ENCODE measurements around the gene ADAT1.
"Not testable (repeated sequence)": the region's sequence is repeated elsewhere in the genome, so short reads cannot be mapped to it uniquely, and the experiment has no call there.

The ADAT1 gene

GRCh38 chr16:75614066-75614897, 8.8 kb downstream of the ADAT1 start:
- DNase-seq (ENCODE audit: low read depth), result no peak
- no peak overlapping the region for H3K4me3 ChIP-seq (ENCODE audit: low read depth, low read length)
- TF ChIP-seq, protein P1, sequence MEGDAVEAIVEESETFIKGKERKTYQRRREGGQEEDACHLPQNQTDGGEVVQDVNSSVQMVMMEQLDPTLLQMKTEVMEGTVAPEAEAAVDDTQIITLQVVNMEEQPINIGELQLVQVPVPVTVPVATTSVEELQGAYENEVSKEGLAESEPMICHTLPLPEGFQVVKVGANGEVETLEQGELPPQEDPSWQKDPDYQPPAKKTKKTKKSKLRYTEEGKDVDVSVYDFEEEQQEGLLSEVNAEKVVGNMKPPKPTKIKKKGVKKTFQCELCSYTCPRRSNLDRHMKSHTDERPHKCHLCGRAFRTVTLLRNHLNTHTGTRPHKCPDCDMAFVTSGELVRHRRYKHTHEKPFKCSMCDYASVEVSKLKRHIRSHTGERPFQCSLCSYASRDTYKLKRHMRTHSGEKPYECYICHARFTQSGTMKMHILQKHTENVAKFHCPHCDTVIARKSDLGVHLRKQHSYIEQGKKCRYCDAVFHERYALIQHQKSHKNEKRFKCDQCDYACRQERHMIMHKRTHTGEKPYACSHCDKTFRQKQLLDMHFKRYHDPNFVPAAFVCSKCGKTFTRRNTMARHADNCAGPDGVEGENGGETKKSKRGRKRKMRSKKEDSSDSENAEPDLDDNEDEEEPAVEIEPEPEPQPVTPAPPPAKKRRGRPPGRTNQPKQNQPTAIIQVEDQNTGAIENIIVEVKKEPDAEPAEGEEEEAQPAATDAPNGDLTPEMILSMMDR (IDR thresholded peaks at IDR 0.05; ENCODE audit: insufficient read depth, low read depth, low read length, missing control alignments), result no peak

DNA sequence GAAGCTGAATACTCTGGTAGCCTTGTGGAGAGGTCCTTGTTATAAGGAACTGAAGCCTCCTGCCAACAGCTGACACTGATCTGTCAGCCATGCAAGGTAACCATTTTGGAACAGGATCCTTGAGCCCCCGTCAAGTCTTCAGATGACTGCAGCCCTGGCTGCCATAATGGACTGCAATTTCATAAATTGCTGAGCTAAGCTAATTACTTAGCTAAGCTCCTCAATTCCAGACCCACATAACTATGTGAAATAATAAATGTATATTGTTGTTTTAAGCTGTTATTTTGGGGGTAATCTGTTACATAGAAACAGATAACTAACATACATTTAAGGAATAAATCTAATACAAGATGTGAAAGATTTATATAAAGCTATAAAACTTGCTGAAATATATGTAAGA, 16.6 kb downstream of the ADAT1 start:
- TF ChIP-seq, protein P1 (IDR thresholded peaks at IDR 0.05; ENCODE audit: insufficient read depth, low read depth, low read length, missing control alignments), result no peak
- H3K4me3 ChIP-seq (ENCODE audit: low read depth, low read length), result no peak overlapping the region
- no peak for DNase-seq (ENCODE audit: low read depth)

GRCh38 chr16:75603241-75603640, 19.8 kb downstream of the ADAT1 start:
- TF ChIP-seq, protein P1 (IDR thresholded peaks at IDR 0.05; ENCODE audit: insufficient read depth, low read depth, low read length, missing control alignments), result no peak
- DNase-seq (ENCODE audit: low read depth), result no peak
- H3K4me3 ChIP-seq (ENCODE audit: low read depth, low read length), result no peak overlapping the region

DNA sequence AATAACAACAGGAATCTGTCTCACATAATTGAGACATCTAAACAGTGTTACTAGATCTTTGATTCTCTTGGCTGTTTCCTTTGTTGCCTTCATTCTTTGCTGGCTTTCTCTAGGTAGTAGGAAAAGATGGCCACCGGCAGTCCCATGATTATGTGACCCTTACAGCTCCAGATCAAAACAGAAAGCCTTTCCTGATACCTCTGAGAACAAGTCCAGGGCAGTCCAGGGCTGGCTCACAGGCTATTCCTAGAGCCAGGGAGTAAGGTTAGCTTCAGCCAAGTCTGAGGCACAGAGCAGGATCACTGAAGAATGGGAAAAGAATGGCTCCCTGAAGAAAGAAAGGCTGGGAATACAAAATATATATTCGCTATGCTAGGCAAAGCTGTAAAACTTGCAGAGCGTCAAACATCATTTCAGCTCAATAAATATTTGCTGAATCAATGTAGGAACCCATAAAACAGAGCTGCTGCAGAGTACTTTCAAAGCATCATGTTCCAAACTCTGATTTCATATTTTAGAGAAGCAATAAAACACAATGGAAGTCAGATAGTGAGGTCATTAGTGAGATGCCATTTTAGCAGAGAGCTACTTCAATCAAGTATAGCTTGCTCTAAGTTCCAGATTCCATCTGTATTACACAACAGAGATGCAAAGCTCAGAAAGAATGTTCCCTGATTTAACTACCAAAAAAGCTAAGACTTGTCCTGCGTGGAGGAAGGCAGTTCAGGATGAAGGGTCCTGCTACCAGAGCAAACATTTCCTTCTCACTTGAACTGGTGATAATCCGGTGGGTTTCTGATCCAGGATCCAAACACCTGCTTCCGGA, 23.4 kb downstream of the ADAT1 start:
- TF ChIP-seq, protein P1 (IDR thresholded peaks at IDR 0.05; ENCODE audit: insufficient read depth, low read depth, low read length, missing control alignments), result no peak
- DNase-seq (ENCODE audit: low read depth), result no peak
- H3K4me3 ChIP-seq (ENCODE audit: low read depth, low read length), result no peak overlapping the region

GRCh38 chr16:75593825-75594820, 29.0 kb downstream of the ADAT1 start:
- TF ChIP-seq, protein P1 (IDR thresholded peaks at IDR 0.05; ENCODE audit: insufficient read depth, low read depth, low read length, missing control alignments), result no peak
- no peak overlapping the region for H3K4me3 ChIP-seq (ENCODE audit: low read depth, low read length)

DNA sequence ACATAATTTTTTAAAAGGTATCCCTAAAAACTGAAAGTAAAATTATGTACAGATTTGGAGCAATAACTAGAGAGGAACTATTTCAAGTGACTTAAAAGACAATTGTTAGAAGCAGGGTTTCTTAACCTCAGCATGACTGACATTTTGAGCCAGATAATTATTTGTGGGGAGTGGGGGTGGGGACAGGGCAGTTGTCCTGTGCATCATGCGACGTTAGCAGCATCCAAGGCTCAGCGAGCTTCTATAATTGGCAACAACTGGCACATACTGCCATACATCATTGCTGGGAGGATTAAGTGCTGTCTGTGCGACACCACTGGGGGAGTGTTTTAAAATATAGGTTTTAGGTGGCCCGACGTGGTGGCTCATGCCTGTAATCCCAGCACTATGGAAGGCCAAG, 29.8 kb downstream of the ADAT1 start:
- H3K4me3 ChIP-seq (ENCODE audit: low read depth, low read length), result no peak overlapping the region
- TF ChIP-seq, protein P1 (IDR thresholded peaks at IDR 0.05; ENCODE audit: insufficient read depth, low read depth, low read length, missing control alignments), result no peak
- DNase-seq (ENCODE audit: low read depth), result no peak

More at GRCh38 chr16:75593825-75594820, 29.0 kb downstream of the ADAT1 start:
- DNase-seq (ENCODE audit: low read depth), result no peak

GRCh38 chr16:75591927-75592326, 31.2 kb downstream of the ADAT1 start:
- not testable (repeated sequence) for DNase-seq (ENCODE audit: low read depth); H3K4me3 ChIP-seq (ENCODE audit: low read depth, low read length)
